H9 (cell line): ENCODE measurements around the gene GEN1. TPM values are rescaled to one million over a fixed set of nuclear protein-coding genes. Genes with fewer than 3 reads are reported as not detected.
A peak's percentile ranks its signal among the peaks of the same experiment; 100 is the strongest.

Experiments
- DNase-seq: peaks from one replicate; pipeline ENCODE4 v3.0.0-alpha.2; 2017
- H2AFZ ChIP-seq: one replicate; pipeline ENCODE4 v1.6.1; 2013; ENCODE audit warnings: mild to moderate bottlenecking, low read length, control low read depth, moderate library complexity
- H2AK5ac ChIP-seq: 2 replicates; pipeline ENCODE4 v1.6.1; 2013; ENCODE audit warnings: low read length, control low read depth, mixed read lengths; ENCODE audit not compliant: insufficient read length
- H2BK120ac ChIP-seq: one replicate; pipeline ENCODE4 v1.6.1; 2013; ENCODE audit warnings: low read depth, mild to moderate bottlenecking, low read length, control low read depth, inconsistent platforms; ENCODE audit not compliant: poor library complexity, severe bottlenecking
- H2BK12ac ChIP-seq: 2 replicates; pipeline ENCODE4 v1.6.1; 2013; ENCODE audit warnings: low read length, control low read depth, mixed read lengths, low read depth; ENCODE audit not compliant: insufficient read length
- H2BK15ac ChIP-seq: 2 replicates; pipeline ENCODE4 v1.6.1; 2013; ENCODE audit warnings: low read depth, low read length, control low read depth
- H2BK20ac ChIP-seq: one replicate; pipeline ENCODE4 v1.6.1; 2013; ENCODE audit warnings: low read depth, mild to moderate bottlenecking, low read length, control low read depth, inconsistent platforms; ENCODE audit not compliant: poor library complexity, severe bottlenecking
- H2BK5ac ChIP-seq: 2 replicates; pipeline ENCODE4 v1.6.1; 2013; ENCODE audit warnings: low read length, control low read depth, mixed read lengths; ENCODE audit not compliant: insufficient read length
- H3K14ac ChIP-seq: 2 replicates; pipeline ENCODE4 v1.6.1; 2013; ENCODE audit warnings: low read length, control low read depth; ENCODE audit not compliant: insufficient read depth
- H3K18ac ChIP-seq: 2 replicates; pipeline ENCODE4 v1.6.1; 2013; ENCODE audit warnings: low read depth, mild to moderate bottlenecking, mixed read lengths, low read length, control low read depth; ENCODE audit not compliant: insufficient read length
- H3K23ac ChIP-seq: 2 replicates; pipeline ENCODE4 v1.6.1; 2013; ENCODE audit warnings: low read length, control low read depth, mixed read lengths, low read depth; ENCODE audit not compliant: insufficient read length
- H3K23me2 ChIP-seq: 2 replicates; pipeline ENCODE4 v1.6.1; 2013; ENCODE audit warnings: low read depth, mild to moderate bottlenecking, mixed read lengths, low read length, control low read depth; ENCODE audit not compliant: insufficient read length, poor library complexity, severe bottlenecking
- H3K27ac ChIP-seq: 2 replicates; pipeline ENCODE4 v1.5.1; 2013; ENCODE audit warnings: low read length, control low read depth, mixed read lengths, low read depth; ENCODE audit not compliant: insufficient read length
- H3K27me3 ChIP-seq: 2 replicates; pipeline ENCODE4 v1.6.1; 2013; ENCODE audit warnings: low read length, control low read depth, inconsistent platforms; ENCODE audit not compliant: insufficient read depth
- H3K4ac ChIP-seq: 2 replicates; pipeline ENCODE4 v1.6.1; 2013; ENCODE audit warnings: low read depth, mild to moderate bottlenecking, control low read depth, inconsistent platforms, low read length, moderate library complexity
- H3K4me1 ChIP-seq: 2 replicates; pipeline ENCODE4 v1.6.1; 2013; ENCODE audit warnings: low read length, control low read depth, inconsistent platforms; ENCODE audit not compliant: insufficient read depth
- H3K4me2 ChIP-seq: 2 replicates; pipeline ENCODE4 v1.6.1; 2013; ENCODE audit warnings: low read length, control low read depth, mixed read lengths; ENCODE audit not compliant: insufficient read length, insufficient read depth
- H3K56ac ChIP-seq: 2 replicates; pipeline ENCODE4 v1.6.1; 2013; ENCODE audit warnings: low read depth, mild to moderate bottlenecking, mixed read lengths, low read length, control low read depth; ENCODE audit not compliant: insufficient read length
- H3K79me1 ChIP-seq: 2 replicates; pipeline ENCODE4 v1.6.1; 2013; ENCODE audit warnings: low read depth, mild to moderate bottlenecking, moderate library complexity, low read length, control low read depth, inconsistent platforms; ENCODE audit not compliant: insufficient read depth, poor library complexity, severe bottlenecking
- H3K79me2 ChIP-seq: 2 replicates; pipeline ENCODE4 v1.6.1; 2013; ENCODE audit warnings: low read length, control low read depth, inconsistent platforms; ENCODE audit not compliant: insufficient read depth
- H3K9ac ChIP-seq: 2 replicates; pipeline ENCODE4 v1.6.1; 2013; ENCODE audit warnings: low read length, control low read depth, mixed read lengths; ENCODE audit not compliant: insufficient read length; ENCODE audit errors: extremely low read depth
- H3K9me3 ChIP-seq: one replicate; pipeline ENCODE4 v1.6.1; 2013; ENCODE audit warnings: low read depth, low read length, inconsistent platforms; ENCODE audit not compliant: control insufficient read depth
- H3T11ph ChIP-seq: one replicate; pipeline ENCODE4 v1.6.1; 2013; ENCODE audit warnings: mild to moderate bottlenecking, low read length, control low read depth, inconsistent platforms
- H4K20me1 ChIP-seq: one replicate; pipeline ENCODE4 v1.6.1; 2013; ENCODE audit not compliant: control insufficient read depth, insufficient read length, insufficient read depth
- H4K5ac ChIP-seq: 2 replicates; pipeline ENCODE4 v1.6.1; 2013; ENCODE audit warnings: low read depth, mild to moderate bottlenecking, mixed read lengths, low read length, control low read depth; ENCODE audit not compliant: insufficient read length
- H4K8ac ChIP-seq: replicated peaks from 2 replicates; pipeline ENCODE4 v1.6.1; 2013; ENCODE audit warnings: low read length, control low read depth, mixed read lengths, low read depth; ENCODE audit not compliant: insufficient read length
- H4K91ac ChIP-seq: 2 replicates; pipeline ENCODE4 v1.6.1; 2013; ENCODE audit warnings: low read depth, mild to moderate bottlenecking, moderate library complexity, mixed read lengths, low read length, control low read depth; ENCODE audit not compliant: insufficient read length
- H3K27ac Mint-ChIP-seq, 3 experiments: 2 replicates in 2 of 3; 3 replicates in 1 of 3; pipeline ENCODE4 v1.8.0; 2020 to 2021; ENCODE audit warnings: mixed read lengths in 3 of 3, mild to moderate bottlenecking in 1 of 3, moderate library complexity in 1 of 3
- H3K27me3 Mint-ChIP-seq: 2 replicates; pipeline ENCODE4 v1.8.0; 2021; ENCODE audit warnings: low read depth, mild to moderate bottlenecking, moderate library complexity, mixed read lengths
- H3K36me3 Mint-ChIP-seq, 3 experiments: 2 replicates in 2 of 3; 3 replicates in 1 of 3; pipeline ENCODE4 v1.8.0; 2020 to 2021; ENCODE audit warnings: low read depth in 3 of 3, mixed read lengths in 3 of 3; ENCODE audit not compliant: insufficient read depth in 1 of 3
- H3K4me1 Mint-ChIP-seq, 2 experiments: 2 replicates each; pipeline ENCODE4 v1.8.0; 2020; ENCODE audit warnings: mixed read lengths in 2 of 2
- H3K4me3 Mint-ChIP-seq, 2 experiments: 2 replicates in 1 of 2; 3 replicates in 1 of 2; pipeline ENCODE4 v1.8.0; 2020 to 2021; ENCODE audit warnings: mild to moderate bottlenecking in 2 of 2, mixed read lengths in 2 of 2, moderate library complexity in 1 of 2
- H3K9me3 Mint-ChIP-seq, 2 experiments: 2 replicates in 1 of 2; 3 replicates in 1 of 2; pipeline ENCODE4 v1.8.0; 2020; ENCODE audit warnings: mild to moderate bottlenecking in 2 of 2, mixed read lengths in 2 of 2, moderate library complexity in 1 of 2
- CTCF ChIP-seq: fragments of 200-600 bp; sonication (generic); conservative IDR thresholded peaks from 3 replicates; pipeline ENCODE4 v1.8.0; 2021; ENCODE audit warnings: antibody characterized with exemption, mild to moderate bottlenecking
- WGBS: extraction: QIAGEN DNeasy Blood & Tissue Kit; methylation state at CpG from one replicate; pipeline ENCODE4 v1.1.7; 2013; ENCODE audit warnings: missing lambda C conversion rate, low lambda C conversion rate, mixed read lengths; ENCODE audit not compliant: insufficient read length; ENCODE audit errors: extremely low coverage; 5-methylcytosine and 5-hydroxymethylcytosine counted together
- total RNA-seq: library from RNA; stranded (reverse); gene quantifications from 2 replicates; pipeline ENCODE4 v1.2.1, GENCODE V29; 2021

Gene GEN1
- total RNA-seq, 1 experiment from 2014 or later, result 28.1 TPM

GRCh38 chr2:17793803-17794354 is 39.9 kb downstream of the GEN1 start:
- Histone ChIP-seq H3K23ac (no peak overlapping the region), H2AK5ac (no peak overlapping the region), H3K27ac (no peak overlapping the region), H2BK5ac (no peak overlapping the region), H4K20me1 (no peaks in the 10 kb centered on the region), H3K9ac (no peak overlapping the region), H3K79me1 (no peaks in the 10 kb centered on the region), H3K4ac (no peak overlapping the region), H3K27me3 (no peaks in the 10 kb centered on the region), H2BK20ac (no peak overlapping the region), H4K91ac (no peak overlapping the region), H2BK120ac (no peak overlapping the region), H3K18ac (no peak overlapping the region), H4K8ac (no peak overlapping the region), H3K4me2 (no peak overlapping the region), H3K14ac (no peak overlapping the region), H3K9me3 (no peaks in the 10 kb centered on the region), H4K5ac (no peak overlapping the region), H3K4me1 (no peaks in the 10 kb centered on the region), H3K23me2 (no peaks in the 10 kb centered on the region), H3K79me2 (no peaks in the 10 kb centered on the region), H2BK15ac (no peak overlapping the region), H2BK12ac (no peak overlapping the region), H3T11ph (no peak overlapping the region), H2AFZ (peak overlapping the region; percentile 65), H3K56ac (no peak overlapping the region)
- no peaks in the 10 kb centered on the region for H3K9me3 Mint-ChIP-seq
- peaks cover 2 to 5% of the 10 kb centered on the region in 2 experiments; a peak in 3 of 4 replicates for H3K4me1 Mint-ChIP-seq
- no peak for TF ChIP-seq CTCF
- H3K4me3 Mint-ChIP-seq, result no peak overlapping the region
- DNase-seq, result no peak
- H3K27ac Mint-ChIP-seq, result no peak overlapping the region
- peaks cover 13% of the 10 kb centered on the region for H3K27me3 Mint-ChIP-seq
- H3K36me3 Mint-ChIP-seq, result no peaks in the 10 kb centered on the region
- no CpG with 5 or more reads among the region's 6 CpGs for WGBS
